Progenitor cell of endocrine pancreas (in vitro differentiated cells): Measurements from ENCODE around the gene ATG2B. TPM values are rescaled to one million over a fixed set of nuclear protein-coding genes. Genes with fewer than 3 reads are reported as not detected.

Source experiments
- DNase-seq: peaks from one replicate; pipeline ENCODE4 v3.0.0; 2021; ENCODE audit warnings: low spot score; ENCODE audit not compliant: unreplicated experiment
- H3K27ac Mint-ChIP-seq: 2 replicates; pipeline ENCODE4 v1.8.0; 2021; ENCODE audit warnings: mild to moderate bottlenecking, moderate library complexity, mixed read lengths
- H3K27me3 Mint-ChIP-seq: 2 replicates; pipeline ENCODE4 v1.8.0; 2021; ENCODE audit warnings: mixed read lengths
- H3K36me3 Mint-ChIP-seq: 2 replicates; pipeline ENCODE4 v1.8.0; 2022; ENCODE audit warnings: mixed read lengths; ENCODE audit not compliant: insufficient read depth
- H3K4me1 Mint-ChIP-seq: 2 replicates; pipeline ENCODE4 v1.8.0; 2021; ENCODE audit warnings: low read depth, mixed read lengths
- H3K4me3 Mint-ChIP-seq: 2 replicates; pipeline ENCODE4 v1.8.0; 2021; ENCODE audit warnings: low read depth, mild to moderate bottlenecking, moderate library complexity, mixed read lengths
- H3K9me3 Mint-ChIP-seq: 2 replicates; pipeline ENCODE4 v1.8.0; 2021; ENCODE audit warnings: low read depth, mixed read lengths
- total RNA-seq: library from RNA; stranded (reverse); gene quantifications from 2 replicates; pipeline ENCODE4 v1.2.1, GENCODE V29; 2021
- TF ChIP-seq, protein P1 (sequence below): fragments of 200-600 bp; sonication (generic); IDR thresholded peaks from one replicate; pipeline ENCODE4 v1.5.0; 2021; ENCODE audit warnings: antibody characterized with exemption, mild to moderate bottlenecking; ENCODE audit not compliant: unreplicated experiment

Gene ATG2B
- total RNA-seq, 1 donor from 2014 or later, result 24.5 TPM

DNA sequence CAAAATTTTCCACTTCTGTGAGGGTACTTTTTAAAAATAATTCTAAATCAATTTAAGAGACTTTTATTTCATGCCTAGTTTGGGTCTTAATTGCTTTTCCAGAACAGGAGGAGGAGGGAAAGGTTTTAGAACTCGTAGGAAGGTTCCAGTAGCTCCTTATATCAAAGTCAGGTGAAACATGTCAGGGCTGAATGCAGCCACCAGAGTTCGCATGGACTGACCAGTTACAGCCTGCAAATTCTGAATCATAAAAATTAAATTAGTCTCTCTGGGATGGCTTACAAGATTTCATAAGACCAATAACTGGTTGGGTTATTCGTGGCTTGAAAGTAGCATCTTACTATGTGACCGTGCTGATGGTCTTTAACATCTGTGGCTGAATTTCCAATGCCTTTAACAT lies 106.7 kb downstream of the ATG2B start:
- Mint-ChIP-seq H3K27ac (no peak overlapping the region), H3K27me3 (peaks cover 28% of the 10 kb centered on the region), H3K9me3 (peaks cover 6% of the 10 kb centered on the region), H3K4me3 (no peak overlapping the region), H3K36me3 (no peaks in the 10 kb centered on the region), H3K4me1 (peaks cover 3% of the 10 kb centered on the region)
- TF ChIP-seq, protein P1, sequence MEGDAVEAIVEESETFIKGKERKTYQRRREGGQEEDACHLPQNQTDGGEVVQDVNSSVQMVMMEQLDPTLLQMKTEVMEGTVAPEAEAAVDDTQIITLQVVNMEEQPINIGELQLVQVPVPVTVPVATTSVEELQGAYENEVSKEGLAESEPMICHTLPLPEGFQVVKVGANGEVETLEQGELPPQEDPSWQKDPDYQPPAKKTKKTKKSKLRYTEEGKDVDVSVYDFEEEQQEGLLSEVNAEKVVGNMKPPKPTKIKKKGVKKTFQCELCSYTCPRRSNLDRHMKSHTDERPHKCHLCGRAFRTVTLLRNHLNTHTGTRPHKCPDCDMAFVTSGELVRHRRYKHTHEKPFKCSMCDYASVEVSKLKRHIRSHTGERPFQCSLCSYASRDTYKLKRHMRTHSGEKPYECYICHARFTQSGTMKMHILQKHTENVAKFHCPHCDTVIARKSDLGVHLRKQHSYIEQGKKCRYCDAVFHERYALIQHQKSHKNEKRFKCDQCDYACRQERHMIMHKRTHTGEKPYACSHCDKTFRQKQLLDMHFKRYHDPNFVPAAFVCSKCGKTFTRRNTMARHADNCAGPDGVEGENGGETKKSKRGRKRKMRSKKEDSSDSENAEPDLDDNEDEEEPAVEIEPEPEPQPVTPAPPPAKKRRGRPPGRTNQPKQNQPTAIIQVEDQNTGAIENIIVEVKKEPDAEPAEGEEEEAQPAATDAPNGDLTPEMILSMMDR, result no peak
- DNase-seq, result no peak

DNA sequence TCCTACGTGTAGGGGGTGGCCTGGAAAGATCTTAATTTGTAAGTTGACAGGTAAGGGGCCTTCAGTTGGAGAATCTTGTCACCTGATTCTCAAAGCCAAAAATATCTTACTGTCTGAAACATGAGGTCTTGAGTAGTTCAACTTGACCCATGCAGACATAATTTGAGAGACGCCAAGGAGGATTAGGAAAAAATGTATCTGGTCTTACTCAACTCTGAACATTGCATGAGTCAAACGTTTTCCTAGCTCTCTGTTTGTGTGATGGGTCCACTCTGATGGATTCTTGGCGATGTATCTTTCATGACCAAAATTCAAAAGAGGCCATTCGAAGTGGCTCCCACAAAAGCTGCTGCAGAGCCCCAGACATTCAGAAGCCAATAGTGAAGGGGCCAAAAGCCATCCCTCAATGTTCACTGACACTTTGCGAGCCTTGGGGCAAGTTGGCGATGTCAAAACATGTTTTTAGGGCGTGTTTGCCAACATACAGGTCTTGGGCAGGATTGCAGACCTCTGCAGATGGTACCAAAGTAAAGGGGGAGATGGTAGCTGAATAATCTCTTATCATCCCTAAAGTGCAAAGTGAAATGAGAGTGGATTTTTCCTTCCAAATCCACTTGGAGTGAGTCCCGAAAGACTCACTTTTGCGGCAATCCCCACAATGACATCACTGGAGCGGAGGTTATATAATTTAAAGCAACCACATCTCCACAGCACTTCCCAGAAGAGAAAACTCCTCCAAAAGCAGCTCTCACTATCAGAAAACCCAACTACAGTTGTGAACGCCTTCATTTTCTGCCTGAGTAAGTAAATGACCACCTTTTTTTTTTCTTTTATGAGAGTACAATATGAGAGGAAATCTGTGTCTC lies 107.4 kb downstream of the ATG2B start, which contains the start of gene BDKRB1:
Gene BDKRB1 (plus strand): TSS at position 710 of the 866 bp plus-strand sequence. CDS start 7,473 bp downstream, outside the sequence.
- H3K4me1 Mint-ChIP-seq, result no peaks in the 10 kb centered on the region
- H3K9me3 Mint-ChIP-seq, result peaks cover 2% of the 10 kb centered on the region
- H3K27me3 Mint-ChIP-seq, result peaks cover 28% of the 10 kb centered on the region
- no peak for DNase-seq
- no peak within 1 kb of the TSS for H3K27ac Mint-ChIP-seq
- no peaks in the 10 kb centered on the region for H3K36me3 Mint-ChIP-seq
- H3K4me3 Mint-ChIP-seq, result no peak within 1 kb of the TSS
- TF ChIP-seq, protein P1, result no peak

DNA sequence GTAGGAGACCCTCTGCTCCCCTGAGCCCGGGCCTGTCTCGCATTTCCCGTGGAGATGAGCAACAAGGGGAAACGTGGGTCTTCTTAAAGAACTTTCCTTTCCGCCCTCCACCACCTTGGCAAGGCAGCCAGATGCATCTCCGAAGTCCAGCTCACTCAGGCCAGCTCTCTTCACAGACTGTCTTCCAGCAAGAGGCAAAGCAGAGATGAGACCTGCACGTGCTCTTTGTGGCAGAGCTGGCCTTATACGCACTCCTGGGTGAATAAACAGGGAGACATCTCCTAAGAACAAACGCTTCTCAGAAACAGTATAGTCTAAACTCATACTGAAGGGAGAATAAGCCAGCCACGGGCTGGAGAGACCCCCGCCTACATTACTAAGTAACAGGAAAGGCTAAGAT lies 108.5 kb downstream of the ATG2B start:
- Mint-ChIP-seq H3K36me3 (no peaks in the 10 kb centered on the region), H3K27ac (no peak overlapping the region), H3K27me3 (peaks cover 28% of the 10 kb centered on the region), H3K4me3 (no peak overlapping the region), H3K9me3 (no peaks in the 10 kb centered on the region), H3K4me1 (no peaks in the 10 kb centered on the region)
- no peak for DNase-seq
- TF ChIP-seq, protein P1, result no peak

DNA sequence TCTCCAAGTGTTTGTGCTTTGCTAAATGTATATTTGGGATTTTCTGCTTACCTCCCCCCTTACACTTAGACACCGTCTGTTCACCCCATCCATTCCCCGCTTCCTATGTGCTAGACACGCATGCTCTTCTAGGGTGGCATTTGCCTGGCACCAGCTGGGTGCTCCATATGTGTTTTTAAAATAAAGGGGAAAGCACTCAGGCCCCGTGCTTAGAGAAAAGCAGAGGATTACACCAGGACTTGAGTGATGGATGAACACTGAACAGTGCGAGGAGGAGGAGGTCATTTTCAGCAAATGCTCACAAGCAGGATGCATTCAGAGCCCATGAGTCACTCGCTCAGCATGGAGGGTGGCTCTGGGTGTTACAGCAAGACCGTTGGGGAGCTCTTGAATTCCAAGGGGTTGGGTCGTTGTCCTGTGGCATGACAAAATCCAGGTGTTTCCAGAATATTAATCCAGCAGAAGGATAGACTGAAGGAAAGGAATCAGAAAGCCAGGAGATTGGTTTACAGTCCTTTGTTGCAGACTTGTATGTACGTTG lies 110.1 kb downstream of the ATG2B start:
- Mint-ChIP-seq H3K4me3 (no peak overlapping the region), H3K27ac (peak overlapping the region; percentile 47), H3K4me1 (no peaks in the 10 kb centered on the region), H3K9me3 (no peaks in the 10 kb centered on the region), H3K27me3 (peaks cover 31% of the 10 kb centered on the region), H3K36me3 (no peaks in the 10 kb centered on the region)
- TF ChIP-seq, protein P1, result no peak
- DNase-seq, result no peak

DNA sequence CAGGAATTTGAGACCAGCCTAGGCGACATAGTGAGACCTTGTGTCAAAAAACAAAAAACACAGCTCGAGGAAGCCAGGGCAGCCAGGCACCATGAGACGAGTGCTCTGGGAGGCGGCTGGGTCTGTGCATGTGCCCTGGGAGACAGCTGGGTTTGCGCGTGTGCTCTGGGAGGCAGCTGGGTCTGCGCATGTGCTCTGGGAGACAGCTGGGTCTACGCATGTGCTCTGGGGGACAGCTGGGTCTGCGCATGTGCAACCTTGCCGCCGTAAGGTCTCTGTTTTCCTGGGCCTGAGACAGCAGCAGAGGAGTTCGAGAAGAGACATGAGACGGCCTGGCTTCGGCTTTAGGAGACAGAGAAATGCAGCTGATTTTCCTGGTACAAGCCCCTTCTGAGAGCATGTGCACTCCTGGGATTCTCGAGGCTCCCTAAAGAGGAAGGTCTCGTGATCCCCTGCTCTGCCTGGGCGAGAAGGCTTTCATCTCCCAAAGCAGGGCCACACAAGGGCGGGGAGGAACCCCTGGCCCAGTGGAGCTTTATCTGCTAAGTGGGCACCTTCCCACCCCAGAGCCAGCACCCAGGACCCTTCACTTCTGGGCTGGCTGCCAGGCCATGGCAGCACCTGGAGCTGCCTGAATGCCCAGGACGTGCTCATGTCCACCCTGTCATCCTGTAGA lies 110.7 kb downstream of the ATG2B start:
- Mint-ChIP-seq H3K27me3 (peaks cover 30% of the 10 kb centered on the region), H3K36me3 (no peaks in the 10 kb centered on the region), H3K4me1 (no peaks in the 10 kb centered on the region), H3K4me3 (no peak overlapping the region), H3K27ac (peak overlapping the region; percentile 47), H3K9me3 (no peaks in the 10 kb centered on the region)
- DNase-seq, result no peak
- TF ChIP-seq, protein P1, result no peak
